WERI-Rb-1 (cell line): ENCODE results near the gene RBBP8.

Experiments
- DNase-seq: peaks from one replicate; pipeline ENCODE4 v3.0.0-alpha.2; 2020
- H3K27ac ChIP-seq: fragments of 250-450 bp; sonication (Bioruptor Pico); 2 replicates; pipeline ENCODE4 v1.5.1; 2020; ENCODE audit warnings: mild to moderate bottlenecking, moderate library complexity
- H3K27me3 ChIP-seq: fragments of 250-450 bp; sonication (Bioruptor Pico); 2 replicates; pipeline ENCODE4 v1.5.1; 2021; ENCODE audit warnings: mild to moderate bottlenecking, low read depth, moderate library complexity; ENCODE audit not compliant: insufficient read depth, severe bottlenecking
- H3K36me3 ChIP-seq: fragments of 250-450 bp; sonication (Bioruptor Pico); 2 replicates; pipeline ENCODE4 v1.5.1; 2020; ENCODE audit warnings: mild to moderate bottlenecking, moderate library complexity
- H3K4me3 ChIP-seq: 2 replicates; pipeline ENCODE4 v1.5.1; 2011; ENCODE audit warnings: low read depth, mild to moderate bottlenecking, control low read depth, low read length
- H3K9me3 ChIP-seq: fragments of 250-450 bp; sonication (Bioruptor Pico); 2 replicates; pipeline ENCODE4 v1.5.1; 2021; ENCODE audit warnings: mild to moderate bottlenecking, moderate library complexity; ENCODE audit not compliant: severe bottlenecking
- TF ChIP-seq, protein P1 (sequence below): IDR thresholded peaks from 2 replicates; pipeline ENCODE4 v1.5.1; 2011; ENCODE audit warnings: low read depth, mild to moderate bottlenecking, control low read depth, inconsistent platforms, low read length

RBBP8 gene

DNA sequence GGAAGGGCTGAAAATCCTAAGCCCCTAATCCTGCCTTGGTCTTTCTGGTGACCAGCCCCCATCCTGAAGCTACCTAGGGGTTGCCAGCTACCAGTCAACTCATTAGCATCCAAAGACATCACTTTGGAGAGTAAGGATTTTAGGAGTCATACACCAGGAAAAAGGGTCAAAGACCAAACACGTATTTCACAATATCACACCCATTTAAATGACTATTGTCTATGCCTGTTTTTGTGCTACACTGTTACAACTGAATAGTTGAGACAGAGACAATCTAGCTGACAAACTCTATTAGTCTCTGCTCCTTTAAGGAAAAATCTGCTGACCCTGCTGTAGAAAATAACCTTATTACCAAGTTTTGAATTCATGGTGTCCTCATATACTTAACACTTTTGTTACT, 21.0 kb upstream of the RBBP8 start:
- DNase-seq: no peak
- Histone ChIP-seq H3K36me3 (no peaks in the 10 kb centered on the region), H3K4me3 (no peak overlapping the region), H3K27me3 (no peaks in the 10 kb centered on the region), H3K27ac (no peak overlapping the region), H3K9me3 (no peaks in the 10 kb centered on the region)
- TF ChIP-seq, protein P1, sequence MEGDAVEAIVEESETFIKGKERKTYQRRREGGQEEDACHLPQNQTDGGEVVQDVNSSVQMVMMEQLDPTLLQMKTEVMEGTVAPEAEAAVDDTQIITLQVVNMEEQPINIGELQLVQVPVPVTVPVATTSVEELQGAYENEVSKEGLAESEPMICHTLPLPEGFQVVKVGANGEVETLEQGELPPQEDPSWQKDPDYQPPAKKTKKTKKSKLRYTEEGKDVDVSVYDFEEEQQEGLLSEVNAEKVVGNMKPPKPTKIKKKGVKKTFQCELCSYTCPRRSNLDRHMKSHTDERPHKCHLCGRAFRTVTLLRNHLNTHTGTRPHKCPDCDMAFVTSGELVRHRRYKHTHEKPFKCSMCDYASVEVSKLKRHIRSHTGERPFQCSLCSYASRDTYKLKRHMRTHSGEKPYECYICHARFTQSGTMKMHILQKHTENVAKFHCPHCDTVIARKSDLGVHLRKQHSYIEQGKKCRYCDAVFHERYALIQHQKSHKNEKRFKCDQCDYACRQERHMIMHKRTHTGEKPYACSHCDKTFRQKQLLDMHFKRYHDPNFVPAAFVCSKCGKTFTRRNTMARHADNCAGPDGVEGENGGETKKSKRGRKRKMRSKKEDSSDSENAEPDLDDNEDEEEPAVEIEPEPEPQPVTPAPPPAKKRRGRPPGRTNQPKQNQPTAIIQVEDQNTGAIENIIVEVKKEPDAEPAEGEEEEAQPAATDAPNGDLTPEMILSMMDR: no peak

DNA sequence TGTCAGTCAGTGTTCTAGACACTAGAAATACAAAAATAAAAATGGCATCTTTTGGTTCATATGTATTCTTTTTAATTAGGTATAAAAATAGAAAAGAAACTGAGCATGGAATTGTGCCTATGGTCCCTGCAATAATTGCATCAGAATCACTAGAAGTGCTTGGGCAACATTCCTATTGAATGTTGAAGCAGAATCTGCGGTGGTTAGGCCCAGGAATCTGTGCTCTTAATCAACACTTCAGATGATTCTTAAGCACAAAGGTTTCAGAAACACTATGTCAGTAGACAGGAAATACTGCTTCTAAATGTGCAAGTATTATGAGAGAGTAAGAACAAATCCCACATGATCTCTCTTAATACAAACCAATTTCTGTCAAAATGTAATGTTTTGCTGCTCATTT, 20.3 kb upstream of the RBBP8 start:
- Histone ChIP-seq H3K36me3 (no peaks in the 10 kb centered on the region), H3K4me3 (no peak overlapping the region), H3K27me3 (no peaks in the 10 kb centered on the region), H3K9me3 (no peaks in the 10 kb centered on the region), H3K27ac (no peak overlapping the region)
- TF ChIP-seq, protein P1: no peak
- no peak for DNase-seq

DNA sequence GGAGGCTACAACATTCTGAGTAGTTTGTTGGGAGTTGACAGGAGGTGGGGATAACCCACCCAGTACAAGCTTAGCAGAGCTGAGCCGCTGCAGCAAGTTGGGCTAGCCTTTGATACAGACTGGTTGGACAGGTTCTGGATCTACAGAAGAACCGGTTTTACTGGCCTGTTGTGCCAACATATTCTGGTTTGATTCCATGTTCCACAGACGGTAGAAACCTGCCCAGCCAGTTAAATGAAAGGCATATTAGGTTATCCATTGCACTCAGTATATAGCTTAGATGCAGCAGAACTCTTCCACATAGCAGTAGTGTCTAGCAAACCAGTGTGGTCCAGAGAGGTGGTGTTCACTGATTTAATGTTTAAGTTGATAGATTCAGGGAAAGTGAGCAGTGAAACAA, 19.3 kb upstream of the RBBP8 start:
- H3K4me3 ChIP-seq: no peak overlapping the region
- DNase-seq: no peak
- TF ChIP-seq, protein P1: no peak

DNA sequence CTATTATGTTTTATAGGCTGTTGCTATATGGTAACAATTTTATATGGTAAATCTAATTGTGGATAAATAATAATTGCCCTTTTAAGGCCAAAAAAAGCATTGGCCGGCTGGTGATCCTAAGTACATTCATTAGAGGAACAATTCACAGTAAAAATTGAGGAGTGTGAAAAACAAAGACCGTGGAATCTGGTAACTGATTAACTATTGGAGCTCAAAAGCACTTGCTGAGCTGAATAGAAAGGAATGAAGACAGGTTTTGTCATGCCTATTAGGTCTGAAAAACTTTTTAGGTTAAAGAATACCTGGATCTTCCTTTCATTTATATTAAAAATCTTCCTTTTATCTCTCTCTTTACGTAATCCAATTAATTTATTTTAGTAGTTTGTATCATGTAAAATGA, 18.5 kb upstream of the RBBP8 start:
- TF ChIP-seq, protein P1: no peak
- H3K27ac ChIP-seq: no peak overlapping the region
- no peaks in the 10 kb centered on the region for H3K9me3 ChIP-seq
- DNase-seq: no peak
- H3K4me3 ChIP-seq: no peak overlapping the region
- no peaks in the 10 kb centered on the region for H3K27me3 ChIP-seq
- H3K36me3 ChIP-seq: no peaks in the 10 kb centered on the region

More for the DNA sequence above, 19.3 kb upstream of the RBBP8 start:
- H3K27me3 ChIP-seq: no peaks in the 10 kb centered on the region
- H3K27ac ChIP-seq: no peak overlapping the region
- no peaks in the 10 kb centered on the region for H3K36me3 ChIP-seq
- no peaks in the 10 kb centered on the region for H3K9me3 ChIP-seq

DNA sequence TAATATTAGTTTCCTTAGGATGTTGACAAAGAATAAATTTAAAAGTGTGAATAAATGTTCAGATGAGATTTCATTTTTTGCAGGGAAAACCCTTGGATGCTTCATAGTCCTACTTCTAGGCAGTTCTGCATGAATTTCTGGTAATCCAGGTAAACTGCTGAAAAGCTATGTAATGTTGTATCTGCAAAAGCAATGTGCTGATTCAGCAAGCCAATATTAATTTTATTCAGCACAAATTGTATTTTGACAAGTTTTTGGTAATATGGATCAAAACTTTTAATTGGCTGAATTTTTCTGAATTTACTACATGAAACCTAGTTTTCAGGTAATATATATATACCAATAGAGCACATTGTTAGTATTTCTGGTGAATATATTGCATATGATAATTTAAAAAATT, 17.8 kb upstream of the RBBP8 start:
- Histone ChIP-seq H3K27ac (no peak overlapping the region), H3K4me3 (no peak overlapping the region), H3K36me3 (no peaks in the 10 kb centered on the region), H3K27me3 (no peaks in the 10 kb centered on the region), H3K9me3 (no peaks in the 10 kb centered on the region)
- TF ChIP-seq, protein P1: no peak
- no peak for DNase-seq

DNA sequence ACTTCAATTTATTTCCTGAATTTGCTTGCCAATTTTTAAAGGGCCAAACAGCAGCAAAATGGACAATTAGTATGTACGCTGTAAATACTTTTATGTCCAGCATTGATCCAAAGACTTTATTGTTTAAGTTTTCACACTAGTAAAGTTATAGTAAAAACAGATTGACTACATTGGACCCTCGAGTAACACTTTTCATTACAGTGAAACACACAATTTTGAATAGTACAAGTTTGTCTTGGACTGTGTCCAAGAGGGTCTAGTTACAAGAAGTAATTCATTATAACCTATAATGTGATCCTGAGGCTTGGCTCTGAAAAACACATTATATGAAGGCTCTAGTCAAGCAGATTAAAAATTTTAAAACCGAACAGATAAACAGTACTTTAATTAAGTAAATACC, 11.4 kb upstream of the RBBP8 start:
- no peak overlapping the region for H3K27ac ChIP-seq
- no peaks in the 10 kb centered on the region for H3K27me3 ChIP-seq
- H3K36me3 ChIP-seq: no peaks in the 10 kb centered on the region
- H3K4me3 ChIP-seq: no peak overlapping the region
- no peaks in the 10 kb centered on the region for H3K9me3 ChIP-seq
- no peak for DNase-seq
- TF ChIP-seq, protein P1: no peak
